Activated CD4-positive, alpha-beta memory T cell treated with anti-CD3 and anti-CD28 coated beads for 36 hours (primary cell): ENCODE measurements around the gene TMED8. TPM values are rescaled to one million over a fixed set of nuclear protein-coding genes. Genes with fewer than 3 reads are reported as not detected.
A peak's percentile ranks its signal among the peaks of the same experiment; 100 is the strongest.

Source experiments
- CTCF ChIA-PET: fragments of 350-600 bp; sonication (Branson Sonifier 250); formaldehyde crosslinking; loops from one replicate; lab custom pipeline; 2021; ENCODE audit warnings: antibody characterized with exemption, inconsistent platforms; lab: Charles Lee
- POLR2A ChIA-PET: fragments of 350-600 bp; sonication (Branson Sonifier 250); formaldehyde crosslinking; loops from one replicate; lab custom pipeline; 2021; ENCODE audit warnings: antibody characterized with exemption; lab: Charles Lee
- DNase-seq: peaks from one replicate; pipeline ENCODE4 v3.0.0-alpha.2; 2020
- H3K27ac Mint-ChIP-seq: one replicate; pipeline ENCODE4 v1.8.0; 2021; ENCODE audit warnings: mixed read lengths
- H3K27me3 Mint-ChIP-seq: one replicate; pipeline ENCODE4 v1.8.0; 2021; ENCODE audit warnings: mixed read lengths
- H3K36me3 Mint-ChIP-seq: one replicate; pipeline ENCODE4 v1.8.0; 2021; ENCODE audit warnings: mixed read lengths
- H3K4me1 Mint-ChIP-seq: one replicate; pipeline ENCODE4 v1.8.0; 2021; ENCODE audit warnings: low read depth, mixed read lengths
- H3K4me3 Mint-ChIP-seq: one replicate; pipeline ENCODE4 v1.8.0; 2021; ENCODE audit warnings: mild to moderate bottlenecking, mixed read lengths
- H3K9me3 Mint-ChIP-seq: one replicate; pipeline ENCODE4 v1.8.0; 2021; ENCODE audit warnings: mixed read lengths
- intact Hi-C: fragments of 100-400 bp; cut with micrococcal nuclease; formaldehyde crosslinking; loops from one replicate; pipeline ENCODE4 v1.15.1; 2023
- total RNA-seq, 2 experiments: library from RNA; stranded (reverse); gene quantifications; one replicate each; pipeline ENCODE4 v1.2.3, GENCODE V29; 2021

TMED8 gene
- total RNA-seq, 2 experiments from 2014 or later: 26.9 to 27.8 TPM

DNA sequence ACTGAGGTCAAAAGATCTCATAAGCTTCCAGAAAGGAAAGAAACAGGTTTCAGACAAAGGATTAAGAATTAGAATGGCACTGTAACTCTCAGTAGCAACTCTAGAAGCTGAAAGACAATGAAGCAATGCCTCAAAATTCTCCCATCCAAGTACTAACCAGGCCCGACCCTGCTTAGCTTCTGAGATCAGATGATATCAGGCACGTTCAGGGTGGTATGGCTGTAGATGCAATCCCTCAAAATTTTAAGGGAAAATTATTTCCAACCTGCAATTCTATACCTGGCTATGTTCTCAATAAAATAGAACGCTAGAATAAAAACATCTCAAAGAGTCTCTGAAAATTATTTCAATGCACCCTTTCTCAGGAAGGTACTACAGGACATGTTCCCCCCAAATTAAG, 26.9 kb upstream of the TMED8 start:
- no peak for DNase-seq
- H3K36me3 Mint-ChIP-seq: no peaks in the 10 kb centered on the region
- ChIA-PET POLR2A (no interaction called here), CTCF (no interaction called here)
- intact Hi-C loops: no loop called here
- H3K4me1 Mint-ChIP-seq: no peaks in the 10 kb centered on the region
- no peak overlapping the region for H3K4me3 Mint-ChIP-seq
- H3K9me3 Mint-ChIP-seq: no peaks in the 10 kb centered on the region
- H3K27me3 Mint-ChIP-seq: no peaks in the 10 kb centered on the region
- H3K27ac Mint-ChIP-seq: no peak overlapping the region

DNA sequence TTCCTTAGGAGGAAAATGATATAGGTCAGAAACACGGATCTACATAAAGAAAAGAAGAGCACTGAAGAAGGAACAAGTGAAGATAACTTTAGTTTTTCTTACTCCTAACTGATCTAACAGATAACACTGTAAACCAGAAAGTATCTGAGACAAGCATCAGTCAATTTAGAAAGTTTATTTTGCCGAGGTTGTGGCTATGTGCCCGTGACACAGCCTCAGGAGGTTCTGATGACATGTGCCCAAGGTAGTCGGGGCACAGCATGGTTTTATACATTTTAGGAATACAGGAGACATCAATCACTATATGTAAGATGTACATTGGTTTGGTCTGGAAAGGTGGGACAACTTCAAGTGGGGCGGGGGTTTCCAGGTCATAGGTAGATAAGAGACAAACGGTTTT, 23.3 kb upstream of the TMED8 start:
- peaks cover 2% of the 10 kb centered on the region for H3K9me3 Mint-ChIP-seq
- ChIA-PET POLR2A (interaction anchor here (0.6 kb wide), 1 partner anchor 63 kb away, joined by 3 read pairs; no protein-coding TSS in a partner anchor), CTCF (no interaction called here)
- no peak for DNase-seq
- H3K36me3 Mint-ChIP-seq: no peaks in the 10 kb centered on the region
- intact Hi-C loops: no loop called here
- H3K27me3 Mint-ChIP-seq: no peaks in the 10 kb centered on the region
- no peaks in the 10 kb centered on the region for H3K4me1 Mint-ChIP-seq
- H3K4me3 Mint-ChIP-seq: no peak overlapping the region
- no peak overlapping the region for H3K27ac Mint-ChIP-seq

DNA sequence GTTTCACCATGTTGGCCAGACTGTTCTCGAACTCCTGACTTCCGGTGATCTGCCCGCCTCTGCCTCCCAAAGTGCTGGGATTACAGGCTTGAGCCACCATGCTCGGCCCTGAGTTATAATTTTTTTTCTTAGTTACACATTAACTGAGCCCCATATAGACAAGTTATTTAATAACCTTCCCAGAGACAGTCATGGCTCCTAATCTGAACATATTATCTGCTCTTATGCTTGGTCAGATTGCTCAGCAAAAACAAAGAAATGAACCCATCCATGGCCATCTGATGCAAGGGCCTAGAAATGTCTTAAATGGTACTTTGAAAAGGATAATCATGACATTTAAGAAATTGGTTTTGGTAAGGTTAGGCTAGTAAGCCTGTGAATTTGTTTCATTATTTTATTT, 13.3 kb upstream of the TMED8 start:
- Mint-ChIP-seq H3K4me3 (no peak overlapping the region), H3K9me3 (no peaks in the 10 kb centered on the region), H3K27ac (no peak overlapping the region), H3K36me3 (no peaks in the 10 kb centered on the region), H3K4me1 (no peaks in the 10 kb centered on the region), H3K27me3 (no peaks in the 10 kb centered on the region)
- intact Hi-C loops: no loop called here
- POLR2A ChIA-PET: no interaction called here
- CTCF ChIA-PET: no interaction called here
- no peak for DNase-seq

DNA sequence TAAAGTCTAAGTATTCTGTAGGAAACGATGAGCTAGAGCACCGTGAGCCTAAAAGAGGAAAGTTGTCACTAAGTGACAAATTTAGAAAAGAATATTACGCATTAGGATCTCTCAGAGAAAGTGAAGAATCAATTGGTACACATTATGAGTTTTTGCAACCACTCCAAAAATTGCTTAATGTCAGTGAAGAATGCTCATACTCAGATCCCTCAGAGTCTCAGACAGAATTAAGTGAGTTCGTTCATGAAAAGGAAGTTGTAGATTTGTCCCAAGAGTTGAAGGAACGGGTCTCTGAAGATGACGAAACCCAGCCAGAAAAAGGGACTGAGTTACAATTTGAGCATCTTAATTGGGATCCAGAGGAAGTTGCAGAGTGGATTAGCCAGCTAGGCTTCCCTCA, 1.8 kb upstream of the TMED8 start:
- Mint-ChIP-seq H3K9me3 (no peaks in the 10 kb centered on the region), H3K27me3 (no peaks in the 10 kb centered on the region), H3K36me3 (peaks cover 14% of the 10 kb centered on the region), H3K4me3 (no peak overlapping the region), H3K4me1 (peaks cover 24% of the 10 kb centered on the region), H3K27ac (no peak overlapping the region)
- DNase-seq: no peak
- intact Hi-C loops: loop anchor here (5.0 to 10.0 kb wide), 3 partner anchors 281 to 356 kb away; partner anchors contain the start of genes ALKBH1, CIPC and SLIRP
- CTCF ChIA-PET: no interaction called here
- POLR2A ChIA-PET: no interaction called here

DNA sequence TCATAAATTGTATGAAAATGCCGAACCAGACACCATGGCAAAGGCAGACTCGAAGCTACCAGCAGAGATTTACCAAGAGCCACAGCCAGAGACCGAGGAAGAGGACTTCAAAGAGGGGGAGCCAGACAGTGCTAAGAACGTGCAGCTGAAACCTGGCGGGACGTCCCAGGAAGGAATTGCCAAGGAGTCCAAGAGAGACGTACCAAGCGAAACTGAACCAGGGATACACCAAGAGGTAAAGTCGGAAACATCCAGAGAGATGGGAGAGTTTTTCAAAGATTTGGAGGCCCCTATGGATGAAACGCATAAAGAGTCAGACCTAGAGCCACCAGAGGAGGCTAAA, 579 bp upstream of the TMED8 start:
- Mint-ChIP-seq H3K9me3 (no peaks in the 10 kb centered on the region), H3K36me3 (peaks cover 19% of the 10 kb centered on the region), H3K27me3 (no peaks in the 10 kb centered on the region), H3K27ac (no peak overlapping the region), H3K4me1 (peaks cover 36% of the 10 kb centered on the region), H3K4me3 (no peak overlapping the region)
- ChIA-PET POLR2A (interaction anchor here (0.6 to 1.8 kb wide), 7 partner anchors 56 to 331 kb away, joined by 3 to 14 read pairs (median 4); partner anchors contain the start of genes AHSA1, GSTZ1, POMT2 and VIPAS39), CTCF (interaction anchor here (0.6 to 1.5 kb wide), 14 partner anchors 18 to 330 kb away, joined by 3 to 9 read pairs (median 3); partner anchors contain the start of genes GSTZ1, POMT2 and VIPAS39)
- intact Hi-C loops: loop anchor here (1.0 to 10.0 kb wide), 5 partner anchors 56 to 357 kb away; partner anchors contain the start of genes ALKBH1, CIPC, GSTZ1 and SLIRP
- DNase-seq: no peak

DNA sequence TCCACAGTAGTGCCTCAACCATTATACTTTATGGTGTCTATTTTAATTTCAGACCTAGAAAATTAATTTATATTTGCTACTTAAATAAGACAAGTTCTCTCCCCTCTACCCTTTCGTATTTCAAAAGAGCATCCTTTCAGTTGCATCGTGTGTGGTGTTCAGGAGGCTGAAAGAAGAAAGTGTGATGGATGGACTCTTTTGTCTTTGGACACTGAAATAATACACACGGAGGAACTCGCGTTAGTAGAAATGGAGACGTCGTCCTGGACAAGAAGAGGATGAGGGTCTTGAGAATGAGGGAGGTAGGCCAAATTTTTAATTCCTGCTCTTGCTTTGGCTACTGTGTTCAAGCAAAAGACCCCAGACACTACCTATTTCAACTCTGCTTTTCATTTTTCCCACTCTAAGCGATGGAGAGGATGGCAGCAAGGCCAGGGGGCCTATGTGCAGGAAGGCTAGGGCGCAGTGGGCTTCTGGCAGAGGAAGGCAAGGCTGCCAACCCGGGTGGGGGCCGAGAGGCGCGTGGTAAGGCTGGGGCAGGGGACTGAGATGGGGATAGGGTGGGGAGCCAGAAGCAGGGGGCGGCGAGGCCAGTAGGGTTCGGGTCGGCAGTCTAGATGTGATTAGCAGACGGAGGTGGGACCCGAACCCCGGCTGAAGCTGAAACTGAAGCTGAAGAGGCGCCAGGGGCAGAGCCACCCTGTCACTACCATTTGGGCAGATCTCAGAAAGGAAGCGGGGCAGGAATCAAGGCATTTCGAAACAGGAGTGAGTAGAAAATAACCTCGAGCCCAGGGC, 722 bp downstream of the TMED8 start:
- intact Hi-C loops: loop anchor here (5.0 to 10.0 kb wide), 3 partner anchors 279 to 359 kb away; partner anchors contain the start of genes ALKBH1, CIPC and SLIRP
- peak; percentile 62 for DNase-seq
- Mint-ChIP-seq H3K4me3 (peak overlapping the region; percentile 92), H3K9me3 (no peaks in the 10 kb centered on the region), H3K36me3 (peaks cover 20% of the 10 kb centered on the region), H3K27ac (peak overlapping the region; percentile 82), H3K27me3 (no peaks in the 10 kb centered on the region), H3K4me1 (peaks cover 43% of the 10 kb centered on the region)
- ChIA-PET CTCF (interaction anchor here (1.0 to 1.5 kb wide), 9 partner anchors 17 to 83 kb away, joined by 3 to 9 read pairs (median 4); partner anchors contain the start of genes GSTZ1, POMT2 and VIPAS39), POLR2A (interaction anchor here (1.1 to 1.8 kb wide), 5 partner anchors 55 to 82 kb away, joined by 3 to 14 read pairs (median 4); partner anchors contain the start of genes AHSA1, GSTZ1, POMT2 and VIPAS39)

DNA sequence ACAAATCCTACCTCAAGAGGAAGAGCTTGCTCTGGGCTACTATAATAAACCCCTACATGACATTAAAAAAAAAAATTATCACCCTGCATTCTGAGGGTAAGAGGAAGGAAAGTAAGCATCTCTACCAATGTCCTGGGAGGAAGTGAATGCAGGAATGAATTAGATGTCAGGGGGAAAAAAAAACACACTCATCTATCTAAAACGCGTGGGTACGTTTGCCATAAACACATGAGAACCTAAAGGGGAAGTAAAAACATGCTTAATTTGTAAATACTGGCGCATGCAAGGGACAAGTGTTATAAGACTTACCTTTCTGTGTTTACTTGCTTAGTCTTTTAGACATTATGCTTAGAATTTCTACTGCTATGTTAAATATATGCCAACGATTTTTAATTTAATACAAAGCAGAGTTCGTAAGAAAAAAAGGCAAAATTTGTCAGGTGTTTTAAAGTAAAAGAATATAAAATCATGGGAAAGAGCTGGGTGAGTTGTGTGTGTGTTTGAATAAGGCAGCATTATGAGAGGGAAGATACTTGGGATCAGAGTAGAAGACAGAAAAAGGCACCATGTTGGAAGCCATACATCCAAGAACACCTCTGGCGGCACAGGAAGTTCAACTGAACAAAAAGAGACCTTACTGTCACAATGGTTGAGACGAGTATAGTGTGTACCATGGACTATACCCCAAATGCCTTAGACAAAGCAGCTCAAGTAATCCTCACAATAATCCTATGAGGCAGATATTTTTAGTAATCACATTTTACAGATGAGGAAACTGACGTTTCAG, 1.5 kb downstream of the TMED8 start:
- Mint-ChIP-seq H3K4me1 (peaks cover 43% of the 10 kb centered on the region), H3K27ac (peak overlapping the region; percentile 82), H3K9me3 (no peaks in the 10 kb centered on the region), H3K36me3 (peaks cover 20% of the 10 kb centered on the region), H3K27me3 (no peaks in the 10 kb centered on the region), H3K4me3 (peak overlapping the region; percentile 92)
- ChIA-PET POLR2A (no interaction called here), CTCF (no interaction called here)
- DNase-seq: no peak
- intact Hi-C loops: loop anchor here (5.0 to 10.0 kb wide), 3 partner anchors 278 to 359 kb away; partner anchors contain the start of genes ALKBH1, CIPC and SLIRP

DNA sequence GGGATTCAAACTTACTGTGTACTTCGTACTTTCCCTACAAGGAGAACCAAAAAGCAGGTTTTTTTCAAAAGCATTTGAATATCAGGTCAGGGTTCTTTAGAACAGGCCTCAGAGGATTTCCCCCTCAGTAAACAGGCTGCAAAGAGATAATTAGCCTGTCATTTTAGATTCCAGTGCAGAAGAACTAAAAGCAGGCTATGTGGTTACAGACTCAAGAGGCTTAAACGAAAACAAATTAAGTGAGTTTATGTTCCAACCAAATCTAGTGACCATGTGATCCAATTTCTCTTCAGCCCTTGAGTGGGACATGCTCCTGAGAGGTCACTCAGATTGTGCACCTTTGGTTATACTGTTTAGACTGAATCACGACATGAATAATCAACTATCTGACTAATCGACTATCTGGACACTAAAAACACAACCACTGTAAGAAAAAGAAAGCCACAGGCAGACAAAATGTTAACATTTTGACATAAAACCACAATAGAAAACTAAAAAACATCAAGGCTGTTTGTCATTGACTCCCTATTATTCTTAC, 4.5 kb downstream of the TMED8 start:
- Mint-ChIP-seq H3K4me1 (peaks cover 55% of the 10 kb centered on the region), H3K27me3 (no peaks in the 10 kb centered on the region), H3K9me3 (no peaks in the 10 kb centered on the region), H3K27ac (peak overlapping the region; percentile 53), H3K4me3 (no peak overlapping the region), H3K36me3 (peaks cover 20% of the 10 kb centered on the region)
- POLR2A ChIA-PET: no interaction called here
- intact Hi-C loops: loop anchor here (1.0 to 10.0 kb wide), 4 partner anchors 51 to 362 kb away; partner anchors contain the start of genes ALKBH1, GSTZ1 and SLIRP
- CTCF ChIA-PET: no interaction called here
- no peak for DNase-seq

DNA sequence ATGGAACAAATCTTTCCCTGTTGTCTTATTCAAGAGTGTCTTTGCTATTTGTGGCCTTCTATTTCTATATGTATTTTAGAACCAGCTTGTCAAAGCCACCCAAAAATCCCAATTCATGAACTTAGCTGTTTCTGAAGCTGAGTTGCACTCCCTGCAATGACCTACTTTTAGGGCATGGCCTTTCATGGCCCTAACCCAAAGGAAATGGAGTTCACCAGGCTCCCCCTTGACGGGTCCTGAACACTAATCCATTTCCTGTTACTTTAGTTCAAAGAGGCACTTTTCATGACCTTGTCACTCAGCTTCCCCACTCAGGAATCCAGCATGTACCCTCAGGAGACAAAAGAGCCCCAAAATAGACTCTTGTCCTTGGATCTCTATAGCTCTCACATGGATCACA, 7.6 kb downstream of the TMED8 start:
- H3K4me3 Mint-ChIP-seq: no peak overlapping the region
- intact Hi-C loops: no loop called here
- no peaks in the 10 kb centered on the region for H3K27me3 Mint-ChIP-seq
- peaks cover 36% of the 10 kb centered on the region for H3K4me1 Mint-ChIP-seq
- ChIA-PET POLR2A (no interaction called here), CTCF (interaction anchor here (1.3 kb wide), 1 partner anchor 48 kb away, joined by 6 read pairs; the partner anchor contains the start of genes GSTZ1 and POMT2)
- H3K9me3 Mint-ChIP-seq: no peaks in the 10 kb centered on the region
- H3K36me3 Mint-ChIP-seq: peaks cover 11% of the 10 kb centered on the region
- peak; percentile 17 for DNase-seq
- H3K27ac Mint-ChIP-seq: peak overlapping the region; percentile 63

DNA sequence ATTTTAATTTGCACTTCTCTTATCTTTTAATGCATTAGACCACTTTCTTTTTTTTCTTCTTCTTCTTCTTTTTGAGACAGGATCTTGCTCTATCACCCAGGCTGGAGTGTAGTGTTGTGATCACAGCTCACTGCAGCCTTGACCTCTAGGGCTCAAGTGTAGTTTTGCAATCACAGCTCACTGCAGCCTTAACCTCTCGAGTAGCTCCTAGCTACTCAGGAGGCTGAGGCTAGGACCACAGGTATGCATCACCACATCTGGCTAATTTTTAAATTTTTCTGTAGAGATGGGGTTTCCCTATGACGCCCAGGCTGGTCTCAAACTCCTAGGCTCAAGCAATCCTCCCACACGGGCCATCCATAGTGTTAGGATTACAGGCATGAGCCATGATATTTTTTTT, 12.7 kb downstream of the TMED8 start:
- H3K27me3 Mint-ChIP-seq: no peaks in the 10 kb centered on the region
- CTCF ChIA-PET: no interaction called here
- no peak for DNase-seq
- no peak overlapping the region for H3K27ac Mint-ChIP-seq
- no peak overlapping the region for H3K4me3 Mint-ChIP-seq
- H3K4me1 Mint-ChIP-seq: peaks cover 16% of the 10 kb centered on the region
- intact Hi-C loops: no loop called here
- no peaks in the 10 kb centered on the region for H3K36me3 Mint-ChIP-seq
- no peaks in the 10 kb centered on the region for H3K9me3 Mint-ChIP-seq
- POLR2A ChIA-PET: no interaction called here

DNA sequence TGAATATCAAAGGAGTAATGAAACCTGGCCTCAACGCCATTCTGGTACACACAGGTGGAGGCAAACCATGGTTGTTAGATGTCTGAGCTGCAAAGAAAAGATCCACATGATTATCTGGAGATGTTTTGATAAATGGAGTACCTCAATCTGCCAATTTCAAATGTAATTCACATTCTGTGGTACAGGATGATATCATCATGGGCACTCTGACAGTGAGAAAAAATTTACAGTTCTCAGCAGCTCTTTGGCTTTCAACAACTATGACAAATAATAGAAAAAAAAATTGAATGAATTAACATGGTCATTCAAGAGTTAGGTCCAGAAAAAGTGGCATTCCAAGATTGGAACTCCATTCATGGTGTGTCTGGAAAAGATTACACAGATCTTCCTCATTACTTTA, 17.3 kb downstream of the TMED8 start:
- Mint-ChIP-seq H3K36me3 (no peaks in the 10 kb centered on the region), H3K27me3 (no peaks in the 10 kb centered on the region), H3K4me1 (peaks cover 15% of the 10 kb centered on the region), H3K4me3 (no peak overlapping the region), H3K27ac (no peak overlapping the region), H3K9me3 (no peaks in the 10 kb centered on the region)
- DNase-seq: no peak
- intact Hi-C loops: no loop called here
- POLR2A ChIA-PET: no interaction called here
- CTCF ChIA-PET: interaction anchor here (0.8 kb wide), 1 partner anchor 17 kb away, joined by 4 read pairs; the partner anchor contains the start of genes SAMD15 and TMED8
